GM18861 (cell line): ENCODE data around the gene KDM7A.

Source experiments
- ATAC-seq: cut with Tn5 transposase; IDR thresholded peaks from one replicate; pipeline ENCODE4 v1.9.1; 2021; ENCODE audit not compliant: unreplicated experiment

Gene KDM7A

DNA sequence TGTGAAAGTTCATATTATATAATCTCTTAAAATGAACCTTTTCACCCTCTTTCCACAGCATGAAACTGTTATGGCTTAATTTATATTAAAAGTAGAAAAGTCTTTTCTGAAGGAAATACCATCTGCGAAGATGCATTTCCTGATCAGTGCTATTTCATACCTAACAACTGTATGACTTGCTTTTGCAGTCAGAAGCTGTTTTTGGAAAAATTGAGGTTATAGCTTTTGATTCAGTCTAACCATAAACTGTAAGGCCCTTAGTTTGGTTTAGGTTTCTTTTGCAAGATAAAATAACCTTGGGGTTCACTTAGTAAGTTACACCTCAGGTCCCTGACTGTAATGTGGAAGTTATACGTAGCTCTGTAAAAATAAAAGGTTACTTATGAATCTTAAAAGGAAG lies 91.3 kb downstream of the KDM7A start:
- no peak for ATAC-seq

DNA sequence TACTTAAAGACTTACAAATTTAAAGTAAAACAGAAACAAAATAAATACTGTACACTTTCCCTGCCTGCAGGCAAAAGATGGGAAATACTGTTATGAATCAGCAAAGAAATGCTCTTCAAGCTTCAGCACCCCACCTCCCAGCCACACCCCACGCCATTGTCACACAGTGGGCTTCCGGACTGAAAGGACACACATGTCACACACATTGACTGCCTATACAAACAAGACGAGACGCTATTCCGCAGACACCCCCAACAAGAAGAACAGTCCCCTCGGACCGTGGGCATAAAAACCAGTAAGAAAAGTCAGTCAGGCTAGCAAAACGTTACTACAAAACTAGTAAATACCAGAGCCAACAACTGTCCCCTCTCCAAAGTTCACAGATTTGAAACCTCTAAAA lies 91.8 kb downstream of the KDM7A start:
- ATAC-seq, result peak; percentile 85

DNA sequence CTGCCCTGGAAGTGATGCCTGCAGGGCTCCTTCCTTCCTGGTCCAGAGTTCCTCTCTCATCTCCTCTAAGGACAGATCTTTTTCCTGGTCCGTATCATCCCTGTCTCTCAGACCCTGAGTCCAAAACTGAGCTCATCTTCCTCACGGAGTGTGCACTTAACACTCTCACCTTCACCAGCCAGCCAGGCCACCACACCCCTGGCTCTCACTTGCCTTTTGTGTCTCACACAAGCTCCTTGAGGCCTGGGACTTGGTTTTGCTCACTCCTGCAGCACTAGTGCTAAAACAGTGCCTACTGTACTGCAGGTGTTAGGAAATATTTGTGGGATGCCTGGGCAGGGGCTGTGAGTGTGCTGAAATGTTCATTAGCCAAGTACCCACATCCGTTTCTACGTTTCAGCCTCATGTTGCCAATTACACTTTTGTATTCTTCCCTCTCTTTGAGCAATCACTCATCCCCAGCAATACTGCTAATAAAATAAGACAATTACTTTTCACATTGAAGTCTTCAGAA lies 92.6 kb downstream of the KDM7A start:
- ATAC-seq, result no peak

DNA sequence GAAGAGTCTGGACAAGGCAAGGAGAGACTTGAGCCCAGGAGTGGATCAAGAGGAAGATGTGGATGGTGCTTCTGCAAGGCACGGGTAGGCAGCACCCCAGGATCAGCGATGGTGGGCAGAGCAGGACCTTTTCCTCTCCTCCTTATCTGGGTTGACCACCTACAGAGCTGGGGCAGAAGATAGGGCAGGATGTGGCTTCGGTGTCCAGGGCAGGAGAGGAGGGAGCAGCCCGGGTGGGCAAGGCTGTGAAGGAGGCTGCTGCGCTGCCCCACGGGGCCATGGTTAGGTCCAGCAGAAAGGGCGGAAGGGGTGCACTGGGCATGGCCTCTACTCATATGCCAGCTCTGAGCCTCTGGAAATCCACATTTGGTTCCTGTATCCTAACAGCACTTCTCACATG lies 94.0 kb downstream of the KDM7A start:
- ATAC-seq, result no peak

DNA sequence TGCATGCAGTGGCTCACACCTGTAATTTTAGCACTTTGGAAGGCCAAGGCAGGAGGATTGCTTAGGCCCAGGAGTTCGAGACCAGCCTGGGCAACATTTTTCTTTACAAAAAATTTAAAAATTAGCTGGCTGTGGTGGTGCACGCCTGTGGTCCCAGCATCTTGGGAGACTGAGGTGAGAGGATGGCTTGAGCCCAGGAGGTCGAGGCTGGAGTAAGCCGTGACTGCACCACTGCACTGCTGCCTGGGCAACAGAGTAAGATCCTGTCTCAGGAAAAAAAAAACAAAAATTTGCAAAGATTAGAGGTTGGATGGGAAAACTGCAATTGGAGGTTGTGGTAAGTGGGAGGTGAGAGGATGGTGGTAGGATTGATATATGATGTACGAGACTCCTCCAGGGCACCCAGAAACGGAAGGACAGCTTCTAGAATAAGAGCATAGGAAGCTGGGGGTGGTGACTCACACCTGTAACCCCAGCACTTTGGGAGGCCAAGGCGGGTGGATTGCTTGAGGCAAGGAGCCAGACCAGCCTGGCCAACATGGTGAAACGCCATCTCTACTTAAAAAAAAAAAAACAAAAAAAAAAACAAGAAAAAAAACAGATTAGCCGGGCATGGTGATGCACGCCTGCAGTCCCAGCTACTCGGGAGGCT lies 94.9 kb downstream of the KDM7A start:
- no peak for ATAC-seq

DNA sequence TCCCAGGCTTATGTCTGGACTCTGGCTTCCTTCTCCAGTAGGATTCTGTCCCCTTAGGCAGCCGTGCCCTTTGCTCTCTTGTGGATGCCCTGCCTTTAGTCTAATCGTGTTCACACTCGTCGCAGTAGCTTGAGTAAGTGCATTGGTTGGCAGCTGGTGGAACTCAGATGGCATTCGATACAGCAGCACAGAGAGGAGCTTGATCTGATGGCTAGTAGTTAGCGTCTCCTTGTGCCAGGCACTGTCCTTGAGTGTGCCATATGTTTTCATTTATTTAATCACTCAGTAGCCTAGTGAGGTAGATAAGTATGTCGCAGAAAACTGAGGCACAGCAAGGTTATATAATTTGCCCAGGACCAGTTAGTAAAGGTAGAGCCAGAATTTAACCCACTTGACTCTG lies 95.9 kb downstream of the KDM7A start:
- ATAC-seq, result no peak

DNA sequence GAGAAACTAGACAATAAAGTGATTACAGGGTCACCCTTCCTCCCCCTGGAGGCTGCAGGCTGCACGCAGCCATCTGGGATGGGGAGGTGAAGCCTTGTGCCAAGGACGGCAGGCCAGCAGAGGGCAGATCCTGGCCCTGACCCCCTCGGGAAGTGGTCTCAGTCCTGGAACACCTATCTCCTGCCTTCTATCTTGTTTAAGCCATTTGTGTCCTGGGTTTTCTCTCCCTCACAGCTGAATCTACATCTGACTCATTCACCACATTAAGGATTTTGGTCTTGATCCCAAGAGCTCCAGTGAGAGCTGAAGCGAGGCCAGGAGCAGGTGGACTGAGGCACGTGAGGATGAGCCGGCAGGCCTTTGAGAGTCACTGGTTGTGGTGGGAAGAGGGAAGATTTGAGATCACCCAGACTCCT lies 97.7 kb downstream of the KDM7A start:
- ATAC-seq, result no peak

DNA sequence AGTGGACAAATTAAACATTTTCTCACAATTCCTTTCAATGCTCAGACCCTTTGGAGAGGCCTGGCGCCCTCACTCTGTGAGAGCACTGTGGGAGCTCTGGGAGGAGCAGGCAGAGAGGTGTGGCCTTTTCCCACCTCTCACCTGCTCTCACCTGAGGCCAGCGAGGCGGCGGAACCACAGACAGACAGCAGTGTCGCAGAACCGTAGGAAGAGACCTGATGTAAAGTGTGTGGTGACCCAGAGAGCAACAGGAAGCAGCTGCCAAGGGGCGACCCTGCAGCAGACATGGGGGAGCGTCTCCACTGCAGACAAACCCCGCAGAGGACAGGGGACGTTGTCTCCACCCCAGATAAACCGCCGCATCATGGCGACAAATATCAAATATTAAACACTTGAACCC lies 98.4 kb downstream of the KDM7A start:
- ATAC-seq, result no peak

DNA sequence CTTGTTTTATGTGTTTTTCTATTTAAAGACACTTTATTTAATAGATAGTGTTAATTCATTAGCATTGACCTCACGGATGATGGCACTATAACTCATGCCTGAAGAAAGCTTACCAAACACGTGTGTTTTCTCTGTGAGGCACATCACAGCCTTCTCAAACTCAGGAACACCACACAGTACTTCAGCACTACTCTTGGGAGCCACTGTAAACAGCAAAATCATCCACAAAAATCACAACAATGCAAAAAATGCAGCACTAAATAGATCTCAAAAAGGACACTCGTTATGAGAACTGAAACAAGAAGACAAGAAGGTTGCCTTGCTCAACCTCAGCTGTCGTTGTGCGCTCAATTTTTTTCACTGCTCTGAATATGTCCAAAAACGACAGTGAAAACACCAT lies 102.0 kb downstream of the KDM7A start:
- ATAC-seq, result no peak

DNA sequence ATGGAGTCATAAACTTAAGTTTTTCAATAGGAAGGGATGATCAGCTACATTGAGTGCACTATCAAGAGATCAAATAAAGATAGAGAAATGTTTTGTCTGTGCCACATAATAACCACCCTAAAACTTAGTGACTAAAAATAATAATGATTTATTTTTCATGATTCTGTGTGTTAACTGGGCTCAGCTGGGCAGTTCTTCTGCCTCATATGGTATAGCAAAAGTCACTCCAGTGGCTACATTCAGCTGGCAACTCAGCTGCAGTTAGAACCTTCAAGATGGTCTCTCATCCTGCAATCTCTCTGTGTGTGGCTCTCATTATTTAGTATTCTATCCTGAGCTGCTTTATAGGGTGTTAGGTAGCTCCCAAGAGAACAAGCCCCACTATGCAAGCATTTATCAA lies 106.2 kb downstream of the KDM7A start:
- no peak for ATAC-seq

DNA sequence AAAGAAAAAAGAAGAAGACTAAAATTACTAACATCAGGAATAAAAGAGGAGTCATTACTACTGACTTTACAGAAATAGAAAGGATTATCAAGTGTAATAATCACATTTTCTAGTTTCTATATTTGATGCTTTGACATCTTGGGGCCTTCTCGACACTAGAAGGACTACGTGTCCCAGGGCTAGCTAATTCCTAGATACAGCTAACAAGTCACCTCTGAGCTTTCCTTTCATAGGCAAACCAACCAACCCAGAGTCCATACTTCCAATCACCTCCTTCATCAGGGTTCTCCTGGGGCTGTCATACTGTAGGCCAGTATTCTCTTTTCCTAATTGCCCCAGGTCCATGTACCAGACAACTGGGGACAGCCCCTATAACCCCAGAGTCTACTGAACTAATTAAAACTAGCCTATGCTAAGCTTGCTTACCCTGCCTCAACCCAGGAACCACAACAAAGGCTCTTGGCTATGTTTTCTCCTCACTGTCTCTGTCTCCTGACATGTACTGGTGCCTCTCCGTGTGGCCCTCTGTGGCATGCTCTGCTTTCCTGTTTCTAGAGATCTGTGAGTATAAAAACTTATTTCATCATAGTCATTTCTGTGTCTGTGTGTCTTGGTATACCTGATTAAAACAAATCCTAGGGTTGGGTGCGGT lies 107.4 kb downstream of the KDM7A start:
- no peak for ATAC-seq

DNA sequence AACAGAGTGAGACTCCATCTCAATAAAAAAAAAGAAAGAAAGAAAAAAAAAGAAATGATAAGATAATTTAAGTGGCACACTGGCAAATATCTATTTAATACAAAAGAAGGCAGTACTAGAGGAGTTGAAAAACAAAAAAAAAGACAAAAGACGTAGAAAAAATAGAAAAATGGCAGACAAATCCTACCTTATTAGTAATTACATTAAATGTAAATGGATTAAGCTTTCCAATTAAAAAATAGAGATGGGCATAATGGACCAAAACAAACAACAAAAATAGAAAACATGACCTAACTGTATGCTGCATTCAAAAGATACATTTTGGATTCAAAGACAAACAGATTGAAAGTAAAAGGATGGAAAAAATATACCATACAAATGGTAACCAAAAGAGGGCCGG lies 108.8 kb downstream of the KDM7A start:
- no peak for ATAC-seq

DNA sequence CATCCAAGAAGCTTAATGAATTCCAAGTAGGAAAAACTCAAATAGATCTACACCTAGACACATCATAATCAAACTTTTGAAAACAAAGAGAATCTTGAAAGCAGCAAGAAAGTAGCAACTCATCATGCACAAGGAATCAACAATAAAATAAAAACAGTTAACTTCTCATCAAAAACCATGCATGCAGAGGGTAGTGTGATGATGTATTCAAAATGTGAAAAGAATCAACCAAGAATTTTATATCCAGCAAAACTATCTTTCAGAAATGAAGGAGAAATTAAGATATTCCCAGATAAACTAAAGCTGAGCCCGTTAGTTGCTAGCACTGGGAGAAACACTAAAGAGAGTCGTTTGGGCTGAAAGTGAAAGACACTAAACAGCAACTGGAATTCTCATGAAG lies 109.7 kb downstream of the KDM7A start:
- ATAC-seq, result no peak

DNA sequence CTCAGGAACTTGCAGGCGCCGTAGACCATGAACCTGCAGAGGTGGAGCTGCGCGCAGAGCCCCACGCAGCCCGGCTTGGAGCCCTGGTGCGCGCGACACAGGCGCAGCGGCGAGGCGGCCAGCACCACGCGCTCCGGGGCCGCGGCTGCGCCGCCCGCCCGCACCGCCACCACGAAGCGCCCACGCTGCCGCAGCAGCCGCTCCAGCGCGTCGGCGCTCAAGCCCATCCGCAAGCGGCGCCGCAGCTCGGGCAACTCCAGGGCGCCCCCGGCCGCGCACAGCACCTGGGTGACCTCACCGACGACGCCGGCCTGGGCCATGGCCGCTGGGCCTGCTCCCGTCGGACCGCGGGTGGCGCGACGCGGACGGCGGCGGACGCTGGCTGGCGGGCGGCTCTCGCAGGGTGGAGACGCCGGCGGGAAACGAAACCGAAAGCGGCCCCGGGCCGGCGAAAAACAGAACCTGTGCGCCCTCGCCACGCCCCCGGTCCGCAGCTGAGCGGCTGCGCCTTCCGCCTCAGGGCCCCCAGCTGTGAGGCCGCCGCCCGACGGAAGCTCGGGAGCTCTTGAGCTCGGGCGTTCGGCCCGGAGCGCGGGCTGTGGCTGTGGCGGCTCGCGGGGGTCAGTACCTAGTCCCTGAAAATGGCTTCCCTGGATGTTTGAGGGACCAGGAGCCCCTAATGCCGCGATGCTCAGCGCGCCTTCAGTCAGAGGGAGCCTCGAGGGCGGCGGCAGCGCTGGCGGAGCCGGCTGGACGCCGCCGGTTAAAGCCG lies 114.1 kb downstream of the KDM7A start, which contains the start of gene PARP12:
PARP12 (minus strand) TSS at position 424 of the 772 bp plus-strand sequence; CDS start at position 320, 104 bp downstream.
- ATAC-seq, result peak; percentile 85

DNA sequence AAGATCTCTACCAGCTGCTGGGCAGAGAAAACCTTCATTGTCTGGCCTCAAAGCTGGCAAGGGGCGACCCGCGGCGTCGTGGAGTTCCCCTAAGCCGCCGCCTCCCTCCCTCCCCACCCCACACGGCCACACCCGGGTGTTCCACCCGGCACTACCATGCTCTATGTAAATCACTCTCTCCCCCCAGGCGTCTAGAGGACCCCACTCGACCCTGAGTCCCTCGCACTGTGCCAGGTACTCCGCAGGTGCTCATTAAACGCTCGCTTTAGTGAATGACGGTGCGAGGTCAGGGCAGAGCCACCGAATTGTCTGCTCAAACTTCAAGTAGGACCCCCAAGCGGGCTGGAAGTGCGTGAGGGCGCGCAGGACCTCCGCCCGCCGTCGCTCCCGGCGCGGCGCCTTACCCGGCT lies 114.7 kb downstream of the KDM7A start:
- ATAC-seq, result peak; percentile 15

DNA sequence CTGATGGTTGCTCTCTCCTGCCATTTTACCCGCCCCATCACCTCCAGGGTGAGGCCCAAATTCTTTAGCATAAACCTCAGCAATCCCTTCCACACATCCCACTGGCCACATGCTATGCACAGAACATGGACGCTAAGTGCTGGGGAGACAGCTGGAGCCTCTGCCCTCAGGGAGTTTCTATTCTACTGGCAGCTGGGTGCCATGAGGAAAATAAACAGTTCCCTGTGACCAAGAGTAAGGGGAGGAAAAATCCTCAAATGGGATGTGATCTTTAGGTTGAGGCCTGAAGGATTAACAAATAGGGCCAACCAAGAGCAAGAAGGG lies 115.2 kb downstream of the KDM7A start:
- ATAC-seq, result no peak

DNA sequence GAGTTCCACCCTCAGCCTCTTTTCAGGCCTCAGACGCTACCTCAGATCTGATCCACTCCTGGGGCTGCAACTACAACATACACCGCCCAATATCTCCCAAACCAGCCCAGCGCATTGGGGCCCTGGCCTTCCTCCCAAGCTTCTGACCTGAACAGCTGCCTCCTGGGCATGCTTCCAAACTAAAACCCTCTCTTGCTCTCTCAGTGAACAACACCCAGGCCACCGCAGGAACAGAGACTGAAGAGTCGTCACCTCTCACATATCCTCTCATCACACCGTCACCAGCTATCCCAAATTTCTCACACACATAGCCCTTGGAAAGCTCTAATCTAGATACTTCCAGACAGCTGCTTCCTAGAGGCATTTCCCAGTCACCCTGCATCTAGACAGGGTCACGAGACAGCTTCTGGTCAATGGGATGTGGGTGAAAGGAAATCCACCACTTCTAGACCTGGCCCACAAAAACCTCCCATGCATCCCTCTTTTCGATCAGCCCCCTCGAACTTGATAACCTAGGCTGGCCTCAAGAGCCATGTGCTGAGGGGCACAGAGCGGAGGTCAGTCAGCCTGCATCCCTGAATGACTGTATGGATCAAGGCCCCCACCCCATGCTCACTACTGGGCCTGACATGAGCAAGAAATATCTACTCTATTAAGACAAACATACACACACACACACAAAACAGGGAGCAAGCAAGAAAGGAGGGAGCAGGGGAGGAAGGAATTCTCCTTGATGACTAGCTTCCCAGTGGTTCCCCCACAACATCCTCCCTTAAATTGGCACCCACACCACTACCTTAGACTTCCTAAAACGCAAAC lies 115.8 kb downstream of the KDM7A start:
- ATAC-seq, result no peak

DNA sequence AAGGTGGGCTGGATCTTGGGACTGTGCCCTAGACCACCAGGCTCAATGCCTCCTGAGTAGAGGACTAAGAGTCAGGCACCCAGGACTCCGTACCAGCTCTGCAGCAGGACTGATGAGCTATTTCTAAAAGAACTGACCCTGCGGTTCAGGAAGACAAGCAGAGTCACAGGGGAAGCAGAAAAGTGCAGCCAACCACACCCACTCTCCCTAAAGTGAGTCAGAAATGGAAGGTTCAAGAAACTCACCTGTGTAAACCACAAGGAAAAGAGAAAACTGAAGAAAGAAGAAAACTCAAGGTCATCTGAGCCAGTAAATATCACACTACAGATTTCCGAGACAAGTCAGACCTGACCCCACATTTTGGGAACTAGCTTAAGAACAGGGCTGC lies 116.5 kb downstream of the KDM7A start:
- ATAC-seq, result no peak

DNA sequence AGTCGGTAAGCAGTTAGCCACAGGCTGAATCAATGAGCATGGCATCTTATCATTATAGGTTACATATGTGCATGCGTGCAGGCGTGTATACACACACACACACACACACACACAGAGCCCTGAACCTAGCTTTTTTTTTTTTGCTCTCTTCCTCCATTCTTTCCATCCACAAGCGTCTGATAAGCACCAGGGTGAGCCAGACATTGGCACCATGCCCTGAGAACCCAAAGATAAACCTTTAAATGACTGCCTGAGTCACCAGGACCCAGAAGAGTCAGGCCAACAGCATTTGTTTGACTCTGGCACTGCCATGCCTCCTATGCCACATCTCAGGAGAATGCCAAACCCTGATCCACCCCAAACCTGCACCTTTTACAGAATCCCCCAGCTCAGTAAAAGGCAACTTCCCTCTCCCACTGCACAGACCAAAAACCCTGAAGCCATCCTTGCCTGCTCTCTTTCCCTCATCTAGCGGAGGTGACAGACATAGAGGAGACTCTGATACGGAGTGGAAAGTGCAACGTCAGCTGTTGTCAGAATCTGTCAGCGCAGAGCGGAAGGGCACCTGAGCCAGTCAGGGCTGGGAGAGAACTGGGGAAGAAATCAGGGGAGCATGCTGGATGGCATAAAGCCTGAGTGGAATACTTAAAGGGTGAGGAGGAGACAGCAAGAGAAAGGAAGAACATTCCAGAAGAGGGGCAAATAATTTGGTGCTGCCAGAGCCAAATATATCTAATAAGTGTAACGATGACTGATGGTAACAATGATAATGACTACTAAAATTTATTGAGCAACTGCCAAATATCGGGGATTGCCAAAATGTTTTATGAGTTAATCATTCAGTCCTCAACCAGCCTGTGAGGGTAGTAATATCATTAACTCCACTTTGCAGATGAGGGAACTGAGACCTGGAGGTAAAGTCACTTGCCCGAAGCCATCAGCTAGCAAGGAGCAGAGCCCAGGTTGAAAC lies 117.2 kb downstream of the KDM7A start:
- ATAC-seq, result no peak

DNA sequence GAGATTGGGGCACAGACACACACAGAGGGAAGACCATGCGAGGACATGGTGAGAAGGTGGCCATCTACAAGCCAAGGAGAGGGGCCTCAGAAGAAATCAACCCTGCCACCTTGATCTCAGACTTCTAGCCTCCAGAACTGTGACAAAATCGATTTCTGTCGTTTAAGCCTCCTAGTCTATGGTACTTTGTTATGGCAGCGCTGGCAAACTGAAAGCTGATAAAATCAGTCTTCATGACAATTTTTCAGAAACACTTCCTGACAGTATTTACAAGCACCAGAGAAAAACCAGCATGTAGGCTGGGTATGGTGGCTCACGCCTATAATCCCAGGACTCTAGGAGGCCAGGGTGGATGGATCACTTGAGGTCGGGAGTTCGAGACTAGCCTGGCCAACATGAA lies 118.3 kb downstream of the KDM7A start:
- ATAC-seq, result no peak
